IPS DF 6.9 (cell line): ENCODE data around the gene CTPS1.

Experiments used
- DNase-seq: peaks from one replicate; pipeline ENCODE4 v3.0.0-alpha.2; 2013; ENCODE audit warnings: low read depth, low spot score
- H3K27ac ChIP-seq: one replicate; pipeline ENCODE4 v1.5.1; 2013; ENCODE audit warnings: low read length, control low read depth
- H3K27me3 ChIP-seq: 2 replicates; pipeline ENCODE4 v1.6.1; 2013; ENCODE audit warnings: mild to moderate bottlenecking, low read length; ENCODE audit not compliant: control insufficient read depth, insufficient read depth
- H3K36me3 ChIP-seq: 2 replicates; pipeline ENCODE4 v1.6.1; 2013; ENCODE audit warnings: low read length; ENCODE audit not compliant: control insufficient read depth, insufficient read depth
- H3K4me1 ChIP-seq: 2 replicates; pipeline ENCODE4 v1.6.1; 2013; ENCODE audit warnings: low read length; ENCODE audit not compliant: control insufficient read depth, insufficient read depth
- H3K4me3 ChIP-seq: 2 replicates; pipeline ENCODE4 v1.5.1; 2013; ENCODE audit warnings: mild to moderate bottlenecking, low read length
- H3K9me3 ChIP-seq: 2 replicates; pipeline ENCODE4 v1.6.1; 2013; ENCODE audit warnings: low read length, inconsistent platforms; ENCODE audit not compliant: control insufficient read depth, insufficient read depth
- WGBS: extraction: QIAGEN DNeasy Blood & Tissue Kit; methylation state at CpG from one replicate; pipeline ENCODE4 v1.1.7; 2013; ENCODE audit warnings: mixed read lengths, missing lambda C conversion rate; ENCODE audit not compliant: insufficient read length, insufficient coverage; 5-methylcytosine and 5-hydroxymethylcytosine counted together

CTPS1 gene, protein sequence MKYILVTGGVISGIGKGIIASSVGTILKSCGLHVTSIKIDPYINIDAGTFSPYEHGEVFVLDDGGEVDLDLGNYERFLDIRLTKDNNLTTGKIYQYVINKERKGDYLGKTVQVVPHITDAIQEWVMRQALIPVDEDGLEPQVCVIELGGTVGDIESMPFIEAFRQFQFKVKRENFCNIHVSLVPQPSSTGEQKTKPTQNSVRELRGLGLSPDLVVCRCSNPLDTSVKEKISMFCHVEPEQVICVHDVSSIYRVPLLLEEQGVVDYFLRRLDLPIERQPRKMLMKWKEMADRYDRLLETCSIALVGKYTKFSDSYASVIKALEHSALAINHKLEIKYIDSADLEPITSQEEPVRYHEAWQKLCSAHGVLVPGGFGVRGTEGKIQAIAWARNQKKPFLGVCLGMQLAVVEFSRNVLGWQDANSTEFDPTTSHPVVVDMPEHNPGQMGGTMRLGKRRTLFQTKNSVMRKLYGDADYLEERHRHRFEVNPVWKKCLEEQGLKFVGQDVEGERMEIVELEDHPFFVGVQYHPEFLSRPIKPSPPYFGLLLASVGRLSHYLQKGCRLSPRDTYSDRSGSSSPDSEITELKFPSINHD

DNA sequence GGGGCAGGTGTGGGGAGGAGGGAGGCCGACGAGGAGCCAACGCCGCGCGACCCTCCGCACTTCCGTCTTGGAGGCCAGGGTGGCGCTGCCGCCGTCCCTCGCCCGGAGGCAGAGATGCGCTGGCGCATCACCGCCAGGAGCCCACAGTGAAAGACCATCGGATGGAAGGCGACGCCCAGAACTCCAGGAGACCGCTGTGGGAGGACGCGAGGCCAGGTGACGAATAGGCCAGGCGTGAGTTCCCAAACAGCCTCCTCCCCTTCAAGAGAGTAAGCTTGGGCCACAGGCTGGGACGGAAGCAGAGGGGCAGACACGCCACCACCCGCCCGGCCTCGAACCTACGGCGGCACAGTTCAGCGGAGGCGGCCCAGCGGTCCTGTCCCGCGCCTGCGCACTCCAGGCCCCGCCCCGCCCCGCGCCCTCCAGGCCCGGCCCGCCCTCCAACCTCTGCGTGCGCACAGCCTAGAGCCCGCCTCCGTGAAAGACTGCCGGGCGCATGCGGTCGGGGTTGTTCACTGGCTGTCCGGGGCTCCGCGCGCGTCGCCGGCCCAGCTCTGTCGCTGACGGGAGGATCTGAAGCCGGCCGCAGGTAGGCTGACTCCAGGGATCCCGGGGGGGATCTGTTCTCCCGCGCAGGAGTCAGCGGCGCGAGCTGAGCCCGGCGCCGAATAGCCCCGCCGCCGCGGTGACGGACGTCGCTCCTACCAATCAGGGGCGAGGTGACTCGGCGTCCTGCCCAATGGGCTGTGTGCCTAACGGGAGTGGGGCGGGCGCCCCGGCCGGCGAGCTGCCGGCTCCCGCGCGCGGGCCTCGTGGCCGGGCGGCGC is at the start of gene CTPS1:
CTPS1 (plus strand) TSS at position 456 of the 827 bp plus-strand sequence. CDS start 3,595 bp downstream, outside the sequence.
- no CpG with 5 or more reads among the region's 96 CpGs for WGBS

GRCh38 chr1:40930174-40930964 is 49.1 kb upstream of the CTPS1 start:
- Histone ChIP-seq H3K4me1 (peaks cover 1% of the 10 kb centered on the region; the same call in 1 of the 2 replicates), H3K27ac (no peak overlapping the region), H3K36me3 (no peaks in the 10 kb centered on the region), H3K27me3 (no peaks in the 10 kb centered on the region), H3K4me3 (no peak overlapping the region), H3K9me3 (no peaks in the 10 kb centered on the region)
- no peak for DNase-seq
- WGBS = no CpG with 5 or more reads among the region's 8 CpGs

More for the DNA sequence above, at the start of gene CTPS1:
- H3K4me3 ChIP-seq = peak within 1 kb of the TSS; percentile 79
- no peak within 1 kb of the TSS for H3K27ac ChIP-seq
- peaks cover 2% of the 10 kb centered on the region; the same call in 1 of the 2 replicates for H3K4me1 ChIP-seq
- DNase-seq = peak; percentile 70
- H3K27me3 ChIP-seq = no peaks in the 10 kb centered on the region
- no peaks in the 10 kb centered on the region; the same call in 1 of the 2 replicates for H3K36me3 ChIP-seq
- no peaks in the 10 kb centered on the region for H3K9me3 ChIP-seq

DNA sequence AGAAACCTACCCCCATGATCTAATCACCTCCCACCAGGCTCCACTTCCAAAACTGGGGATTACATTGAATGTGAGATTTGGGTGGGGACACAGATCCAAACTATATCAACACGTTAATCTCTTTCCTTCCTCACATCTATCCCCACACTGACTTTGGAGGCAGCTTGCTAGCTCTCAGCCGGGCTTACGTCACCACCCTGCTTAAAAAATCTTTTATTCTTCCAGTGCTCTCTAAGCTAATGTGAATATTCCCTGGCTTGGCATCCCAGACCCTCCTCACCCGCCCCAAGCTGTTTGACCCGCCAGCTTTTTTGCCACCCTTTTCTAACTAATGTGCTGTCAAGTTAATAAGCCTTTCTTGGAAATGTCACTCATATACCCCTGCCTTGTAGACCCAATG is 47.9 kb upstream of the CTPS1 start:
- DNase-seq = no peak
- H3K27ac ChIP-seq = no peak overlapping the region
- H3K27me3 ChIP-seq = no peaks in the 10 kb centered on the region
- H3K4me3 ChIP-seq = no peak overlapping the region
- H3K9me3 ChIP-seq = no peaks in the 10 kb centered on the region
- WGBS = no CpG with 5 or more reads among the region's 5 CpGs
- no peaks in the 10 kb centered on the region for H3K36me3 ChIP-seq
- peaks cover 1% of the 10 kb centered on the region; the same call in 1 of the 2 replicates for H3K4me1 ChIP-seq

DNA sequence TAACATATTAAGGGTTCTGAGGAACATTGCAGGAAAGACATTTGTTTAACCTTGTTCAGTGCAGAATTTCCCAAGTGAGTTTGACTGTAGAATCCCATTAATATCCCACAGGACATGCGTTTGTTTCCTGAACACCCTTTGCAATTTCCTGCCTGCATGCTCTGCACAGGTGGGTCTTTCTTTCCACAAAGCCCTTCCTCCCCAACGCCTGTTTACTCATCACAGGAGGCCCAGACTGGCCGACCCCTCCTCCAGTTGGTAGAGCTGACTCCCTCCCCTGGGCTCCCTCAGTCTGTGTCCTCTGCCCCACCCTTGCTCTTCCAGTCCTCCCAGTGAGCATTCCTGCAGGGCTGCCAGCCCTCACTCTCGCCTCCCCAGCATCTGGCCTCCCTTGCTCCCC is 47.5 kb upstream of the CTPS1 start:
- H3K27ac ChIP-seq = no peak overlapping the region
- DNase-seq = no peak
- no peak overlapping the region for H3K4me3 ChIP-seq
- WGBS = no CpG with 5 or more reads among the region's 4 CpGs
- no peaks in the 10 kb centered on the region for H3K9me3 ChIP-seq
- no peaks in the 10 kb centered on the region for H3K36me3 ChIP-seq
- H3K27me3 ChIP-seq = no peaks in the 10 kb centered on the region
- H3K4me1 ChIP-seq = peaks cover 1% of the 10 kb centered on the region; the same call in 1 of the 2 replicates

DNA sequence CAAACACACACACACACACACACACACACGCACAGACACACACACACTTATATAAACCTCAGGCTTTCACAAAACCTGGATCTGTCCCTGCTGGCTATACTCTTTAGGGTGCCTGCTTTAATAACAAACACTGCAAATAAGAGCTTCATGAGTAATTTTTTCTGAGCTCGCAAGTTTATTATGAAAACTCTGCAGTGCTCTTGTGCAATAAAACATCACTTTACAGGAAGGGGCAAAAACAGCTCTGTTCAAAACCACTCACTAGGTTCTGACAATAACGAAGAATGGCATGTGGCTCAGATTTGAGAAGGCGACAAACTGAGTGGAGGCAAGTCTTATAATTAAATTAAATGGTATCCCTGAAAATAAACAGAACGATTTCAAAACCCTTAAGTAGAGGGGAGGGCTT is 42.6 kb upstream of the CTPS1 start:
- no peak for DNase-seq
- H3K27me3 ChIP-seq = no peaks in the 10 kb centered on the region
- WGBS = no CpG with 5 or more reads among the region's 5 CpGs
- H3K27ac ChIP-seq = no peak overlapping the region
- H3K4me1 ChIP-seq = 0 out of 2 replicates have a peak, but pooled peaks cover 1% of the 10 kb centered on the region
- H3K9me3 ChIP-seq = no peaks in the 10 kb centered on the region
- H3K4me3 ChIP-seq = no peak overlapping the region
- H3K36me3 ChIP-seq = no peaks in the 10 kb centered on the region

- no CpG with 5 or more reads among the region's 6 CpGs for WGBS
- Histone ChIP-seq H3K27ac (no peak overlapping the region), H3K4me1 (no peaks in the 10 kb centered on the region), H3K9me3 (no peaks in the 10 kb centered on the region), H3K4me3 (no peak overlapping the region), H3K36me3 (no peaks in the 10 kb centered on the region), H3K27me3 (no peaks in the 10 kb centered on the region)
- no peak for DNase-seq
These were observed 41.1 kb upstream of the CTPS1 start for GRCh38 chr1:40938393-40938792.

DNA sequence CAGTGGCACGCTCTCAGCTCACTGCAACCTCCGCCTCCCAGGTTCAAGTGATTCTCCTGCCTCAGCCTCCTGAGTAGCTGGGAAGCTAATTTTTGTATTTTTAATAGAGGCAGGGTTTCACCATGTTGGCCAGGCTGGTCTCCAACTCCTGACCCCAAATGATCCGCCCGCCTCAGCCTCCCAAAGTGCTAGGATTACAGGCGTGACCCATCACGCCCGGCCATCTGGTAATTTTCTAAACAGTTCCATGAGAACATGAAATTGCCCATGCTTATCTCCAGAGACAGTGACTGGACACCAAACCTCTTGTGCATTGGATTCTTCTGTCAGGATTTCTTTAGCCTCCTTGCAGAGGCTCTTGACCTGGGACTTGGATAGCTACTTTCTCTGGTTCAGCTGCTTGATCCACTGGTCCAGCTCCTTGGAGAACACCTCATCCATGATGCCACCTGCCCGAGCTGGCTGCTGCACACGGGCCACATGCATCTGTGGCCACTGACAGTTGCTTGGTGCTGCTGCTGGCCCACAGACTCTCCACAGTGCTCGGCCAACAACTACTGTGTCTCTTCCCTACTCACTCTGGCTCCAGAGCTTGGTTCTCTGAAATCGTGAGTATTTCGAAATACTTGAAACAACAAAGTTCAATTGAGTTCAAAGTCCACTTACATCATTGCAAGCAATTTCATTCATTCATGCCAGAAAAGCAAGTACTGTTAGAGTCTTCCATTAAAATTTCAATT is 40.0 kb upstream of the CTPS1 start:
- Histone ChIP-seq H3K36me3 (no peaks in the 10 kb centered on the region), H3K9me3 (no peaks in the 10 kb centered on the region), H3K27me3 (no peaks in the 10 kb centered on the region), H3K4me3 (no peak overlapping the region), H3K4me1 (no peaks in the 10 kb centered on the region), H3K27ac (no peak overlapping the region)
- WGBS = no CpG with 5 or more reads among the region's 12 CpGs
- DNase-seq = no peak

DNA sequence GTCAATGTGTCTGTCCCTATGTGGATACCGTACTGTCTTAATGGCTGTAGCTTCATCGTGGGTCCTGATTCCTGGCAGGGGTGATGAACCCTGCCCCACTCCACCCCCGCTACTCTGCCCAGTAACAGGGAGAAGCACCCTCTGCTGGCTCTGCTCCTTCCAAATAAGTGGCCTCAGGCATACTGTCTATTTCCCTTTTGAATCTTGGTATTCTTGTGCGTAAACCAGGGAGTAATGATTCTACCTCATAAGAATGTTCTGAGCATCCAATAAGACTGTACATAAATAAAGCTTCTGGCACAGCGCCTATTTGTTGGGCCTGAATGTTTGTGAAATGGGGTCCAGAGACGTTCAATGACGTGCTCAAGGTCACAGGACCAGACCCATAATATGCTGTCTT is 35.2 kb upstream of the CTPS1 start:
- no peak overlapping the region for H3K27ac ChIP-seq
- DNase-seq = no peak

GRCh38 chr1:40944841-40945430 is 34.6 kb upstream of the CTPS1 start:
- DNase-seq = no peak
- Histone ChIP-seq H3K36me3 (no peaks in the 10 kb centered on the region), H3K27me3 (no peaks in the 10 kb centered on the region), H3K4me1 (no peaks in the 10 kb centered on the region), H3K27ac (no peak overlapping the region), H3K9me3 (no peaks in the 10 kb centered on the region), H3K4me3 (no peak overlapping the region)
- WGBS = no CpG with 5 or more reads among the region's 6 CpGs

More for the DNA sequence above, 35.2 kb upstream of the CTPS1 start:
- Histone ChIP-seq H3K4me1 (no peaks in the 10 kb centered on the region), H3K36me3 (no peaks in the 10 kb centered on the region), H3K9me3 (no peaks in the 10 kb centered on the region), H3K4me3 (no peak overlapping the region), H3K27me3 (no peaks in the 10 kb centered on the region)
- WGBS = no CpG with 5 or more reads among the region's 7 CpGs
